Neural progenitor cell (in vitro differentiated cells): ENCODE results near the gene CHDH.

Source experiments
- CTCF ChIP-seq: fragments of 200-600 bp; sonication (generic); IDR thresholded peaks from 2 replicates; pipeline ENCODE4 v1.5.1; 2017; ENCODE audit warnings: antibody characterized with exemption, mild to moderate bottlenecking
- EZH2 ChIP-seq: fragments of 200-600 bp; sonication (generic); IDR thresholded peaks from 2 replicates; pipeline ENCODE4 v1.6.1; 2017; ENCODE audit warnings: antibody characterized with exemption, mild to moderate bottlenecking, moderate library complexity
- EZH2phosphoT487 ChIP-seq: fragments of 200-600 bp; sonication (generic); IDR thresholded peaks from 2 replicates; pipeline ENCODE4 v1.6.1; 2017; ENCODE audit warnings: antibody characterized with exemption

GRCh38 chr3:53799338-53799865 is 46.8 kb downstream of the CHDH start:
- TF ChIP-seq CTCF (no peak), EZH2 (no peak), EZH2phosphoT487 (no peak)
